ENCODE data around the gene DOK3.

DNA sequence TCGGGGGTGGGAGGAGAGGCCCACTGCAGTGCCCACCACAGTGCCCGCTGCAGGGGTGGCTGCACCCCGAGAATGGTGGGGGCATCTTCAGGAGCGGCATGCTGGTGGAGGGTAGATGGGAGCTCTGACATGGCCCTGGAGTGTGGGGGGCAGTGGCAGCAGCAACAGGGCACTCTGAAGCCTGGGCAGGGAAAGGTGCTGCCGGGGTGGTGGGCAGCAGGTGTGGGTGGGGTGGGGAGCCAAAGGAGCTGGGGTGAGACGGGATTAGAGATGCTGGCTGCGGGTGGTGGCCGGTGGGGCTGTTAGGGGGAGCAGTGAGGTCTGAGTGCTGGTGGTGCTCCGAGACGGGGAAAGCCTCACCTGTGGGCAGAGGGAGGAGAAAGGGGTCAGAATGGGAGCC, 26.8 kb upstream of the DOK3 start:
- TF ChIP-seq SIN3A (IDR thresholded peaks at IDR 0.05; ENCODE audit: low read depth) (no peak), CTCF (IDR thresholded peaks at IDR 0.05 in 2 of 3, conservative IDR thresholded peaks at IDR 0.05 in 1 of 3; ENCODE audit: borderline replicate concordance in 1 of 3, insufficient read depth in 1 of 3, low read depth in 2 of 3, low read length in 2 of 3) (no peak), CEBPB (IDR thresholded peaks at IDR 0.05; ENCODE audit: low read depth) (no peak), EZH2phosphoT487 (IDR thresholded peaks at IDR 0.05; ENCODE audit: borderline replicate concordance) (no peak), EGR1 (IDR thresholded peaks at IDR 0.05; ENCODE audit: low read depth) (no peak), ZNF274 (IDR thresholded peaks at IDR 0.05; ENCODE audit: low read depth, low read length) (no peak)
- TF ChIP-seq, protein P1, sequence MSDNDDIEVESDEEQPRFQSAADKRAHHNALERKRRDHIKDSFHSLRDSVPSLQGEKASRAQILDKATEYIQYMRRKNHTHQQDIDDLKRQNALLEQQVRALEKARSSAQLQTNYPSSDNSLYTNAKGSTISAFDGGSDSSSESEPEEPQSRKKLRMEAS (IDR thresholded peaks at IDR 0.05), result no peak
